ENCODE data around the gene HSD17B2. TPM values are rescaled to one million over a fixed set of nuclear protein-coding genes. Genes with fewer than 3 reads are reported as not detected.

The HSD17B2 gene
- total RNA-seq, 1 donor from 2014 or later: 215 TPM

GRCh38 chr16:82019535-82019934 lies 15.5 kb upstream of the HSD17B2 start:
- DNase-seq: no peak

GRCh38 chr16:82020051-82020450 lies 15.0 kb upstream of the HSD17B2 start:
- no peak for DNase-seq

- DNase-seq: no peak
These were observed 11.8 kb upstream of the HSD17B2 start for GRCh38 chr16:82023206-82023605.

GRCh38 chr16:82024316-82024715 lies 10.7 kb upstream of the HSD17B2 start:
- DNase-seq: no peak

GRCh38 chr16:82024883-82025282 lies 10.2 kb upstream of the HSD17B2 start:
- DNase-seq: no peak

- no peak for DNase-seq
These were observed 7.4 kb upstream of the HSD17B2 start for GRCh38 chr16:82027629-82028064.

- peak; percentile 85 for DNase-seq
These were observed 3.7 kb upstream of the HSD17B2 start for GRCh38 chr16:82031116-82032084.

GRCh38 chr16:82033006-82033405 lies 2.0 kb upstream of the HSD17B2 start:
- no peak for DNase-seq

- DNase-seq: peak; percentile 60
These were observed 1.3 kb upstream of the HSD17B2 start for GRCh38 chr16:82033683-82034300.

- DNase-seq: no peak
These were observed 2.2 kb downstream of the HSD17B2 start for GRCh38 chr16:82037251-82037650.

- DNase-seq: peak; percentile 72
These were observed 2.6 kb downstream of the HSD17B2 start for GRCh38 chr16:82037666-82038065.

GRCh38 chr16:82040296-82040695 lies 5.2 kb downstream of the HSD17B2 start:
- DNase-seq: no peak

GRCh38 chr16:82041542-82041941 lies 6.5 kb downstream of the HSD17B2 start:
- DNase-seq: no peak

GRCh38 chr16:82042144-82042543 lies 7.1 kb downstream of the HSD17B2 start:
- no peak for DNase-seq

GRCh38 chr16:82042846-82043245 lies 7.8 kb downstream of the HSD17B2 start:
- DNase-seq: no peak

- DNase-seq: no peak
These were observed 8.9 kb downstream of the HSD17B2 start for GRCh38 chr16:82043680-82044584.

- no peak for DNase-seq
These were observed 9.5 kb downstream of the HSD17B2 start for GRCh38 chr16:82044585-82044911.

GRCh38 chr16:82045465-82045864 lies 10.4 kb downstream of the HSD17B2 start:
- no peak for DNase-seq

- no peak for DNase-seq
These were observed 11.5 kb downstream of the HSD17B2 start for GRCh38 chr16:82046541-82046940.

- no peak for DNase-seq
These were observed 11.9 kb downstream of the HSD17B2 start for GRCh38 chr16:82046941-82047340.

GRCh38 chr16:82047374-82047773 lies 12.3 kb downstream of the HSD17B2 start:
- no peak for DNase-seq

- DNase-seq: no peak
These were observed 12.7 kb downstream of the HSD17B2 start for GRCh38 chr16:82047787-82048186.

GRCh38 chr16:82049484-82049883 lies 14.4 kb downstream of the HSD17B2 start:
- no peak for DNase-seq

Measured in dermis blood vessel endothelial cell (primary cell).